GM23338 (cell line): ENCODE results near the gene ITPR3. TPM values are rescaled to one million over a fixed set of nuclear protein-coding genes. Genes with fewer than 3 reads are reported as not detected.

Experiments used
- ATAC-seq: fragments of 200-7000 bp; cut with Tn5 transposase; 3 replicates; pipeline ENCODE4 v1.9.1; 2020
- DNase-seq: peaks from one replicate; pipeline ENCODE4 v3.0.0-alpha.2; 2015; ENCODE audit warnings: low spot score
- H2AFZ ChIP-seq: fragments of 200-600 bp; sonication (generic); 2 replicates; pipeline ENCODE4 v1.8.0; 2016; ENCODE audit warnings: antibody characterized with exemption, mild to moderate bottlenecking, moderate library complexity
- H3F3A ChIP-seq: fragments of 200-600 bp; sonication (generic); replicated peaks from 2 replicates; pipeline ENCODE4 v1.8.0; 2017; ENCODE audit warnings: antibody characterized with exemption, mixed run types, low read depth
- H3K27ac ChIP-seq: fragments of 200-600 bp; sonication (generic); 2 replicates; pipeline ENCODE4 v1.6.1; 2016; ENCODE audit warnings: low read depth
- H3K27me3 ChIP-seq: fragments of 200-600 bp; sonication (generic); 2 replicates; pipeline ENCODE4 v1.8.0; 2016; ENCODE audit warnings: mild to moderate bottlenecking, mixed run types, moderate library complexity; ENCODE audit not compliant: insufficient read depth
- H3K36me3 ChIP-seq: fragments of 200-600 bp; sonication (generic); 2 replicates; pipeline ENCODE4 v1.8.0; 2016; ENCODE audit warnings: mild to moderate bottlenecking; ENCODE audit not compliant: insufficient read depth
- H3K4me1 ChIP-seq: fragments of 200-600 bp; sonication (generic); 2 replicates; pipeline ENCODE4 v1.8.0; 2016; ENCODE audit warnings: mild to moderate bottlenecking, moderate library complexity; ENCODE audit not compliant: insufficient read depth
- H3K4me2 ChIP-seq: fragments of 200-600 bp; sonication (generic); 2 replicates; pipeline ENCODE4 v1.7.1; 2017; ENCODE audit warnings: mixed run types
- H3K4me3 ChIP-seq: fragments of 200-600 bp; sonication (generic); 2 replicates; pipeline ENCODE4 v1.6.1; 2016; ENCODE audit warnings: mixed run types
- H3K79me2 ChIP-seq: fragments of 200-600 bp; sonication (generic); replicated peaks from 2 replicates; pipeline ENCODE4 v1.8.0; 2017; ENCODE audit warnings: mild to moderate bottlenecking; ENCODE audit not compliant: insufficient read depth
- H3K9me2 ChIP-seq: fragments of 200-600 bp; sonication (generic); 2 replicates; pipeline ENCODE4 v1.8.0; 2017; ENCODE audit not compliant: insufficient read depth
- H4K20me1 ChIP-seq: fragments of 200-600 bp; sonication (generic); replicated peaks from 2 replicates; pipeline ENCODE4 v1.8.0; 2017; ENCODE audit warnings: mild to moderate bottlenecking; ENCODE audit not compliant: insufficient read depth
- H3K27ac Mint-ChIP-seq: 2 replicates; pipeline ENCODE4 v1.8.0; 2020; ENCODE audit warnings: inconsistent platforms, mild to moderate bottlenecking, moderate library complexity, mixed read lengths
- H3K27me3 Mint-ChIP-seq: 3 replicates; pipeline ENCODE4 v1.8.0; 2022; ENCODE audit warnings: low read depth, mild to moderate bottlenecking, moderate library complexity, mixed read lengths, inconsistent platforms; ENCODE audit not compliant: insufficient read depth, poor library complexity
- H3K36me3 Mint-ChIP-seq: 3 replicates; pipeline ENCODE4 v1.8.0; 2021; ENCODE audit warnings: low read depth, mild to moderate bottlenecking, inconsistent platforms, moderate library complexity, mixed read lengths
- H3K4me1 Mint-ChIP-seq: 3 replicates; pipeline ENCODE4 v1.8.0; 2020; ENCODE audit warnings: mild to moderate bottlenecking, inconsistent platforms, mixed read lengths
- H3K4me3 Mint-ChIP-seq: 3 replicates; pipeline ENCODE4 v1.8.0; 2021; ENCODE audit warnings: moderate library complexity, mild to moderate bottlenecking, inconsistent platforms, mixed read lengths
- H3K9me3 Mint-ChIP-seq: 3 replicates; pipeline ENCODE4 v1.8.0; 2020; ENCODE audit warnings: moderate library complexity, mild to moderate bottlenecking, inconsistent platforms, mixed read lengths
- CREB1 ChIP-seq: fragments of 250-450 bp; sonication (Bioruptor Pico); IDR thresholded peaks from 2 replicates; pipeline ENCODE4 v1.5.0; 2020; ENCODE audit warnings: low read depth, mild to moderate bottlenecking, moderate library complexity
- CTCF ChIP-seq, 2 experiments: fragments of 200-600 bp in 1 of 2; sonication (generic) in 1 of 2; conservative IDR thresholded peaks; 2 replicates each; pipeline versions ENCODE4 v1.5.1 to v1.6.1; 2016 to 2017; ENCODE audit warnings: antibody characterized with exemption in 2 of 2, low read depth in 2 of 2, mild to moderate bottlenecking in 2 of 2, moderate library complexity in 1 of 2
- ETS1 ChIP-seq: IDR thresholded peaks from 2 replicates; pipeline ENCODE4 v1.6.1; 2016; ENCODE audit warnings: antibody characterized with exemption
- EZH2 ChIP-seq: fragments of 200-600 bp; sonication (generic); IDR thresholded peaks from one replicate; pipeline ENCODE4 v1.8.0; 2017; ENCODE audit warnings: antibody characterized with exemption, mild to moderate bottlenecking, low read depth; ENCODE audit not compliant: unreplicated experiment
- EZH2phosphoT487 ChIP-seq: fragments of 200-600 bp; sonication (generic); IDR thresholded peaks from one replicate; pipeline ENCODE4 v1.8.1; 2018; ENCODE audit warnings: antibody characterized with exemption; ENCODE audit not compliant: unreplicated experiment
- JUNB ChIP-seq: IDR thresholded peaks from one replicate; pipeline ENCODE4 v1.6.1; 2016; ENCODE audit warnings: antibody characterized with exemption; ENCODE audit not compliant: unreplicated experiment
- NANOG ChIP-seq: IDR thresholded peaks from 2 replicates; pipeline ENCODE4 v1.6.1; 2016; ENCODE audit warnings: antibody characterized with exemption, borderline replicate concordance
- POLR2AphosphoS5 ChIP-seq: IDR thresholded peaks from 2 replicates; pipeline ENCODE4 v1.6.1; 2016; ENCODE audit warnings: antibody characterized with exemption, low read depth
- REST ChIP-seq: IDR thresholded peaks from one replicate; pipeline ENCODE4 v1.6.1; 2018; ENCODE audit warnings: antibody characterized with exemption; ENCODE audit not compliant: unreplicated experiment
- STAT1 ChIP-seq: IDR thresholded peaks from one replicate; pipeline ENCODE4 v1.6.1; 2016; ENCODE audit warnings: antibody characterized with exemption; ENCODE audit not compliant: unreplicated experiment
- ZNF114 ChIP-seq: fragments of 250-450 bp; sonication (Bioruptor Pico); IDR thresholded peaks from 2 replicates; pipeline ENCODE4 v1.5.0; 2020; ENCODE audit warnings: mild to moderate bottlenecking, moderate library complexity
- ZNF331 ChIP-seq: fragments of 250-450 bp; sonication (Bioruptor Pico); IDR thresholded peaks from 2 replicates; pipeline ENCODE4 v1.5.0; 2020; ENCODE audit warnings: low read depth, mild to moderate bottlenecking, moderate library complexity
- ZNF462 ChIP-seq: fragments of 250-450 bp; sonication (Bioruptor Pico); IDR thresholded peaks from 2 replicates; pipeline ENCODE4 v1.5.0; 2020; ENCODE audit warnings: mild to moderate bottlenecking, moderate library complexity
- polyA plus RNA-seq: library from polyadenylated mRNA; unstranded; fragments of >200 nt; fragmentation: Nextera tagmentation; extraction: Ambion mirVana; gene quantifications from 2 replicates; pipeline ENCODE4 v1.2.1, GENCODE V29; 2016
- total RNA-seq: library from RNA; depleted of rRNA; stranded (reverse); fragments of >200 nt; shearing (Covaris generic); gene quantifications from 2 replicates; pipeline ENCODE4 v1.2.3, GENCODE V29; 2014

ITPR3 gene
- total and polyA plus RNA-seq, 2 experiments from 2014 or later: 7.3 to 31.9 TPM

DNA sequence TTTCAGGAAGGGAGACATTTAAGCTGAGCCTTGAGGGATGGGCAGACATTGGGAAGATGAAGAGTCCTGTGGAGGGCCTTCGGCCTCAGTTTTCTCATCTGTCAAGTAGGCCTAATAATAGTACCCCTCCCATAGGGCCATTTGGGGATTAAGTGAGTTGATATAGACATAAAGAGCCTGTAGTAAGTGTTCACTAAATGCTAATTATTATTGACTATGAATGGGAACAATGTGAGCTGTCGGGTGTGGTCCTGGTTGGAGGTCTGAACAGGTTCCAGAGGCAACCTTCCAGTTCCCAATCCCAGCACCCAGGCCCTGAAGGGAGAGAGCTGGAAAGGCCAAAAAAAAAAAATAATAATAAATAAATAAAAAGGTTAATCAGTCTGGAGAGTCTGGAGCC, 14.5 kb upstream of the ITPR3 start:
- Histone ChIP-seq H2AFZ (no peak overlapping the region), H3K4me2 (no peak overlapping the region; the same call in 1 of the 2 replicates), H4K20me1 (no peaks in the 10 kb centered on the region), H3F3A (no peaks in the 10 kb centered on the region), H3K4me1 (peaks cover 28% of the 10 kb centered on the region), H3K27ac (no peak overlapping the region), H3K27me3 (no peaks in the 10 kb centered on the region), H3K79me2 (no peaks in the 10 kb centered on the region), H3K4me3 (no peak overlapping the region), H3K36me3 (no peaks in the 10 kb centered on the region), H3K9me2 (no peaks in the 10 kb centered on the region)
- H3K4me1 Mint-ChIP-seq: peaks cover 41% of the 10 kb centered on the region
- peaks cover 8% of the 10 kb centered on the region; the same call in 1 of the 3 replicates for H3K36me3 Mint-ChIP-seq
- ATAC-seq: no peak
- H3K27me3 Mint-ChIP-seq: peaks cover 16% of the 10 kb centered on the region
- no peak overlapping the region for H3K4me3 Mint-ChIP-seq
- H3K9me3 Mint-ChIP-seq: peaks cover 8% of the 10 kb centered on the region; the same call in 2 of the 3 replicates
- H3K27ac Mint-ChIP-seq: no peak overlapping the region
- no peak for DNase-seq
- TF ChIP-seq ZNF331 (CRISPR knock-in tag): no peak
- no peak for TF ChIP-seq NANOG
- TF ChIP-seq EZH2phosphoT487: no peak
- TF ChIP-seq JUNB: no peak
- no peak for TF ChIP-seq CTCF (conservative IDR thresholded peaks at IDR 0.05; ENCODE audit: low read depth in 2 of 2)
- no peak for TF ChIP-seq ETS1
- TF ChIP-seq ZNF114 (CRISPR knock-in tag): no peak
- TF ChIP-seq STAT1: no peak
- no peak for TF ChIP-seq POLR2AphosphoS5
- no peak for TF ChIP-seq EZH2
- TF ChIP-seq ZNF462 (CRISPR knock-in tag): no peak
- no peak for TF ChIP-seq CREB1 (CRISPR knock-in tag)
- no peak for TF ChIP-seq REST
